Mucosa of stomach (tissue), 1 donor: ENCODE data around the gene CHST7.

Experiments used
- H3K27me3 ChIP-seq: one replicate; pipeline ENCODE4 v1.7.0; 2013; ENCODE audit warnings: mild to moderate bottlenecking, low read length; ENCODE audit not compliant: control insufficient read depth, insufficient read depth
- H3K36me3 ChIP-seq: one replicate; pipeline ENCODE4 v1.7.0; 2013; ENCODE audit warnings: low read length; ENCODE audit not compliant: control insufficient read depth, insufficient read depth
- H3K4me1 ChIP-seq: one replicate; pipeline ENCODE4 v1.7.0; 2013; ENCODE audit warnings: mild to moderate bottlenecking, low read length; ENCODE audit not compliant: control insufficient read depth, insufficient read depth
- H3K4me3 ChIP-seq: one replicate; pipeline ENCODE4 v1.7.0; 2013; ENCODE audit warnings: low read length
- H3K9ac ChIP-seq: one replicate; pipeline ENCODE4 v1.7.0; 2013; ENCODE audit warnings: mild to moderate bottlenecking, low read length, moderate library complexity
- H3K9me3 ChIP-seq: one replicate; pipeline ENCODE4 v1.7.0; 2013; ENCODE audit warnings: mild to moderate bottlenecking, low read length, moderate library complexity; ENCODE audit not compliant: control insufficient read depth
- donor health status: Pancreatic carcinoma.

Gene CHST7

DNA sequence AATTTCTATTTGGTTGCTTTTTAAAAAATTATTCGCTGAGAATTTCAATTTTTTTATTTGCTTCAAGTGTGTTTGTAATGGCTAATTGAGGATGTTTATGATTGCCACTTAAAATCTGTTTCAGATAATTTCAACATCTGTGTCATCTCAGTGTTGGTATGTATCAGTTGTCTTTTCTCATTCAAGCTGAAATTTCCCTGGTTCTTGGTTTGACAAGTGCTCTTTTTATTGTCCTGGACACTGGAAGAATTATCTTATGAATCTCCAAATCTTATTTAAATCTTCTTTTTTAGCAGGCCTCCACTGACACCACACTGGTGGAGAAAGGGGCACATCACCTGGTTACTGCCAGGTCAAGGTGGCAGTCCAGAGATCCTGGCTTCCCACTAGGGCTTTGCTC lies 21.5 kb downstream of the CHST7 start:
- H3K27me3 ChIP-seq: no peaks in the 10 kb centered on the region
- no peak overlapping the region for H3K4me3 ChIP-seq
- no peaks in the 10 kb centered on the region for H3K4me1 ChIP-seq
- H3K36me3 ChIP-seq: no peaks in the 10 kb centered on the region
- H3K9me3 ChIP-seq: no peaks in the 10 kb centered on the region
- no peak overlapping the region for H3K9ac ChIP-seq

DNA sequence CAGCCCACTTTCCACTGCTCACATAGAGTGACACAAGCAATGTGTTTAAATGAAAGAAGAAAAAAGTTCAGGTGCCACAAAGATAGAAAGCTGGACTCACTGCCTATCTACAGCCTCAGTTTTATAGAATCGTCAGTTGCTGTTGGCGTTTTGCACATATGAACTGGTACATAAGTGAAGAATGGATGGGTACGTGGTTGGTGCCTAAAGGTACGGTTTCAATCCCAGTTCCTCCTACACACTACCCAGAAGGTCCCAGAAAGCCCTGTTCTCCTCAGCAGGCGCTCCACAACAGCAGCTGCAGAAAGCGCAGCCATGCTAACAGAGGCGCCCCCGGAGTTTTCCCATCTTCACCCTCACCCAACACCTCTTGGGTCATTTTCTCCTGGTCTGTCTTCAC lies 23.6 kb downstream of the CHST7 start:
- no peak overlapping the region for H3K9ac ChIP-seq

DNA sequence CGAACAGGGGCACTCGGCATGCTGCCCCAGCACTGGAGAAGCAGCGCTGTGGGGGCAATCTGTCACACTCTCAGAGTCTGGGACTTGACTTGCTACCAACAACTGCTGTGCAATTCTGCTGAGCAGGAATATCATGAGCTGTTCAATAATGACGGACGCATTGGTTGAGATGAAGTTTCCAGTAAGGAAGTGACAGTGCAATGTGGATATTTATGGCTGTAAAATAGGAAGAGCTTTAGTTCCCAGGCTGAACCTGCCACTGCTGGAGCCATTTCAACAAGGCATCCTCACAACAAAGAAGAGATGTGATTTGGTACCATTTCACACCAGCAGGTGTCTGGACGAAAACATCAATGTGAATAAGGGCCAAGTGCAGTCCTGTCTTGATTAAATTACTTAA lies 24.2 kb downstream of the CHST7 start:
- Histone ChIP-seq H3K9ac (no peak overlapping the region), H3K27me3 (no peaks in the 10 kb centered on the region), H3K36me3 (no peaks in the 10 kb centered on the region), H3K4me3 (no peak overlapping the region), H3K9me3 (no peaks in the 10 kb centered on the region), H3K4me1 (no peaks in the 10 kb centered on the region)

More for the DNA sequence above, 23.6 kb downstream of the CHST7 start:
- Histone ChIP-seq H3K36me3 (no peaks in the 10 kb centered on the region), H3K27me3 (no peaks in the 10 kb centered on the region), H3K4me1 (no peaks in the 10 kb centered on the region), H3K4me3 (no peak overlapping the region), H3K9me3 (no peaks in the 10 kb centered on the region)

DNA sequence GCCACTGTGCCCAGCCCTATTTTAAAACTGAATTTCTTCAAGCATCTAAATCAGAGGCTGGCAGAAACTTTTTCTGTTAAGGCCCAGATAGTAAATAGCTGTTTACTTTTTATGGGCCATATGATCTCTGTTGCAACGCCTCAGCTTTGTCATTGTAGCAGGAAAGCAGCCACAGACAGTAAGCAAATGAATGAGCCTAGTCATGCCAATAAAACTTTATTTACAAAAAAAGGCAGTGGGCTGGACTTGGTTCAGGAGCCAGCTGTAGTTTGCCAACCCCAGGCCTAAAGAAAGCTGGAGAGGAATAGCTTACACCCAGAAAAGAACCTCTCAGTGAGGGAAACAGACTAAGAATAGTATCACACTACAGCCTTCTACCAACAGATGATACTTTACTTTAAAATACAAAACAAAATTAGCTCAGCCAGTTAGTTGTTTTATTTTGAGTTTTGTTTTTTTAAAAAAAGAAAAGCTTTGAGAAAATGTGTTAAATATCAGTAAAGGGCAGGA lies 25.5 kb downstream of the CHST7 start:
- no peaks in the 10 kb centered on the region for H3K36me3 ChIP-seq
- no peak overlapping the region for H3K9ac ChIP-seq
- H3K4me3 ChIP-seq: no peak overlapping the region
- H3K4me1 ChIP-seq: no peaks in the 10 kb centered on the region
- H3K27me3 ChIP-seq: no peaks in the 10 kb centered on the region
- H3K9me3 ChIP-seq: no peaks in the 10 kb centered on the region

DNA sequence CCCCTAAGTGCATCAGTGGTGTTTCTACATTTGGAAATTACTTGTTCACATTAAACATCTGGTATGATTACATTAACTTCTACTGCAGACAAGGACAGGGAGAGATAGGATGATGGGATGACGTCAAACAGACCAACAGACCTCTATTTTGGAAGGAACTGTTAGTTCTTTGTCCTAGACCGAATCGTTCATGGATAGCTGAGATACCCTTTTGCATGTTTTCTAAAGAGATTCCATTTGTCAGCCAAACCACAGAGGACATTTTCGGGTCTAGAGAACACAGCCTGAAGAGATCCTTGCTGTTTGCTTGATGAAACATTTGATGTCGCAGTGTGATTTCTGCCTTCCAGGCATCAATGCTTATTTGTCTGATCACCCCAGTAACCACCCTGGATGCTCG lies 27.7 kb downstream of the CHST7 start:
- Histone ChIP-seq H3K9ac (no peak overlapping the region), H3K4me1 (no peaks in the 10 kb centered on the region), H3K27me3 (no peaks in the 10 kb centered on the region), H3K36me3 (no peaks in the 10 kb centered on the region), H3K9me3 (no peaks in the 10 kb centered on the region), H3K4me3 (no peak overlapping the region)

DNA sequence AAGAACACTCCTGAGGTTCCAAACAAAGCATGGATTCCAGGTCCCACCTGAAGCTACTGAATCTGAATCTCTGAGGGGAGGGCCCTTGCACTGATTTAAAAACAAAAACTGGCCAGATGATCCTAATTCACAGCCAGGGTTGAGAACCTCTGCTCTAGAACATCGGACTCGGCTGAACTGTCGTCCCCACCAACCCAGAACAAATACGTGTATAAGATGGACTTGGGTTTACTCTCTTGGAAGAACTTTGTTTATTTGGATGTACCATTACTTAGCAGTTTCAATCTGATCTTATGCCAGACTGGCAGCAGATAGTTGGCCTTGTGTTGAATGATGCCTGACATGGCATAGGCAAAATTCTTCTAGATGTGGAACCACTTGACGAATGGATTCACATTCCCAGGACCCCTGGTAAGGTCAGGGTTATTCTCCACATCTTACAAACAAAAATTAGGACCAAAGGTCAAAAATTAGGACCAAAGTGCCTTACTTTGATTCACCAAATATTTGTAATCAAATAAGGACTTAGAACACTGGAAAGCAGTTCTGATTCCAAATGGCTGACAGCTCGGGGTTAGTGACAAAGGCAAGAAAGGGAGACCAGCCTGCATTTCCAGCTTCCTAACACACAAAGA lies 29.0 kb downstream of the CHST7 start:
- H3K9me3 ChIP-seq: no peaks in the 10 kb centered on the region
- H3K36me3 ChIP-seq: no peaks in the 10 kb centered on the region
- H3K9ac ChIP-seq: no peak overlapping the region
- no peaks in the 10 kb centered on the region for H3K27me3 ChIP-seq
- no peaks in the 10 kb centered on the region for H3K4me1 ChIP-seq
- H3K4me3 ChIP-seq: no peak overlapping the region

DNA sequence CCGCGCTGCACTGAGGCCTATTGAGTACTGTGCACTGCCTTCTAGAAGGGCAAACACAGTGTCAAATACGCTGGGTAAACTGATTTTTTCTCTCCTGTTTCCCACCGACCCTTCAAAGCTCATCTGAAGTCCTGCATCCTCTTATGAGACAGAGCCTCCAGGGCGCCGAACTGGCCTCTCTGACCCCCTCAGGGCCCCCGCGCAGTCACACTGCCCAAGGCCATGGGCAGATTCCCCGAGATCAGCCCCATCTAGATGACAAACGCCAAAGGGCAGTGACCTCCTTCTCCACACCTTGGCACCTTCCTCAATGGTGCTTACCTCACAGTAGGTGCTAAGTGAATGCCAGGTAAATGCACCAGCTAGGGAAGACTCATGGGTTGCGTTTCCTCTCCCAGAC lies 34.4 kb downstream of the CHST7 start:
- Histone ChIP-seq H3K9ac (no peak overlapping the region), H3K4me1 (no peaks in the 10 kb centered on the region), H3K4me3 (no peak overlapping the region), H3K9me3 (no peaks in the 10 kb centered on the region), H3K36me3 (no peaks in the 10 kb centered on the region), H3K27me3 (no peaks in the 10 kb centered on the region)

DNA sequence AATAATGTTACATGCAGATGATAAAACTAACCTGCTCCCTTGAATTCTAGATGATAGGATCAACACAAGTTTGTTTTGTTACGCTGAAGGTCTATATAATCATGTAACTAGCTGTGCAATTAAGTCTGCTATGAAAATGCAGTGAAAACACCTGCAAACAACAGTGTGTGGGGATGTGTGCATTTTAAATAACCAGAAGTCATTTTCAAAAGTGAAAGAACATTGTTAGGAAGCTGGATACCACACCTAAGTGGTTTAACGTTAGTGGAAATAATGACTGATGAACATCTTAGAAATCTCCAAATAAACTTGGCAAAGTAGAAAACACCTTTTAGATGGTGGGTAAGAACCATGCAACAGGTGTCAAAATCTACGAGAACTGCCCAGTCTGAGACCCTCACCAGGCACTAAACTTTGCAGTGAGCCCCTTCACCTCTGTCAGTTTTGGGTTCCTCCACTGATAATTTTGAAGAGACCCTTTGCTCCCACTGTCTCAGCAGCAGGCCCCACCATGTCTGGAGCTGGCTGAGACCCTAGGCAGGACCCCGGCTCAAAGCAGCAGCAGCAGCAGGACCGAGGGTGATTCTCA lies 36.6 kb downstream of the CHST7 start:
- Histone ChIP-seq H3K4me1 (no peaks in the 10 kb centered on the region), H3K9ac (no peak overlapping the region), H3K36me3 (no peaks in the 10 kb centered on the region), H3K4me3 (no peak overlapping the region), H3K27me3 (no peaks in the 10 kb centered on the region), H3K9me3 (no peaks in the 10 kb centered on the region)

DNA sequence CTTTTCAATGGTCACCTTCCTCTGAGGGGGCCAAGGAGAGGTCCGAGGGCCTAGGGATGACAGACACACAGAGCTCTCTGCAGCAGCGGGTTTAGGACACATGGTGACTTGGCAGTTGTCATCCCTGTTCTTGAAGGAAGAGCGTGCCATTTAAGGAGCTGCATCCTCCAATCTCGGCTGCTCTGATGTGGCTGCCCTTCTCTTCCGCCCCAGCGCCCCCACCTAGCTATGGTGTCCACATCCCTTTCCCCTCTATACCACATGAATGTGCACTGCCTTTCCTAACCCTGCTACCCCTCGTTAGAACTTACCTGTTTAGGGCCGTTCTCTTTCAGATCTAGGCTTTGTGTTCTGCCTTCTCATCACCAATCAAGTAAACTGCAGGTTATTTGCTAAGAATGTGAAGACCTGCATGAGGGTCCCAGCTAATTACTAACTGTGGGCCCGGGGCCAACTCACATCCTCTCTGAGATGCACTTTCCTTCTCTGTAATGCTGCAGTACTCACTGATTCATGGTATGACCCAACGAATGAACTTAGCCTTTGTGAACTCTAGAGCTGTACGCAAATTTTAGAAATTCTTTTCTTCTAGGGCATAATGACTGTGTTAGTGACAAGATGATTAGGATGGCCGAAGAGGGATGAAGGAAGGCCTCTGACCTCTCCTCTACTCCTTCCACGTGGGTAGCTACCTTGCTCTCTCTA lies 38.2 kb downstream of the CHST7 start:
- Histone ChIP-seq H3K9me3 (no peaks in the 10 kb centered on the region), H3K4me3 (no peak overlapping the region), H3K9ac (no peak overlapping the region), H3K27me3 (no peaks in the 10 kb centered on the region), H3K36me3 (no peaks in the 10 kb centered on the region), H3K4me1 (no peaks in the 10 kb centered on the region)

DNA sequence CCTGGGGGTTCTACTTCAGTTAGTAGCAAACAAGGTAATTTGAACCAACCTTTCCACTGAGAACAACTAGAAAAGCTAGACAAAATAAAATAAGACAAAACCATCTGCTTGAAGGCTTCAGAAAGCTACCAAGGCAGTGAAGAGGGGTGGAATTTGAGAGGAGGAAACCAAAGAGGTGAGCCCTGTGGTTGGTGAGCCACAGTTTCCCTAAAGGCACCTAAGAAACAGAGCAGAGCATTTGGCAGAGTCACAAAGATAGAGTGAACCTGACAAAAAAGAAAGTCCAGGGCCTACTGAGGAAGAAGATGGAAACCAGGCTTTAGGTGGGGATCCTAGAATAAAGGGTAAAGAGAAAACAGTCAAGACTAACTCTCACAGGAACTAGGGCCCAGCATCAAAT lies 44.3 kb downstream of the CHST7 start:
- Histone ChIP-seq H3K36me3 (no peaks in the 10 kb centered on the region), H3K4me1 (no peaks in the 10 kb centered on the region), H3K4me3 (no peak overlapping the region), H3K9ac (no peak overlapping the region), H3K27me3 (no peaks in the 10 kb centered on the region), H3K9me3 (no peaks in the 10 kb centered on the region)

DNA sequence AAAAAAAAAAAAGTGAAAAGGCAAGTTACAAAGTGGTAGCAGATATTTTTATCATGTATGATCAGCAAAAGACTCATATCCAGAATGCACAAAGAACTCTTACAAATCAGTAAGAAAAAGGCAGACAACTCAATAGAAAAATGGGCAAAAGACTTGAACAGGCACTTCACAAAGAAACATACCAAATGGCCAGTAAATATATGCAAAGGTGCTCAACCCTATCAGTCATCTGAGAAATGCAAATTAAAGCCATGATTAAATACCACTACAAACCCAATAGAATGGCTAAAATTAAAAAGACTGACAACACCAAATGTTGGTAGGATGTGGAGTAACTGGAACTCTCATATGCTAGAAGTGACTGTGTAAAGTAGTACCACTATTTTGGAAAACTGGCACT lies 45.4 kb downstream of the CHST7 start:
- Histone ChIP-seq H3K9ac (no peak overlapping the region), H3K27me3 (no peaks in the 10 kb centered on the region), H3K4me3 (no peak overlapping the region), H3K36me3 (no peaks in the 10 kb centered on the region), H3K4me1 (no peaks in the 10 kb centered on the region), H3K9me3 (no peaks in the 10 kb centered on the region)

DNA sequence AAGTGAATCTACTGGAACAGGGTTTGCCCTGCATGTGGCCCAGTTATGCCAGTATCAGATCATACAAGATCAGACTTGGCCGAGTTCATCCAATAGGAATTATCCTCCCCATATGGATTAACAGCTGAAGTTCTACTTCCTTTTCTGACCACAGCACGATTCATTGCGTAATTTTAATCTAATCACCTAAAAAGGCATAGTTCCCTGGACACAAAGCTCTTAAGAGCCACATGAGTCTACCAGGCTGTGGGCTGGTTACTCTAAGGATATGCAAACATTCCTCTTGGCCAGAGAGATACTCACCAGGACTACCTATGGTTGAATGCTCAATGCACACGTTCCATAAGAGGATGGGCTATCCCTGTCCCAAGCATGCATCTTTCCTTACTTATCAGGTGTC lies 46.9 kb downstream of the CHST7 start:
- H3K4me1 ChIP-seq: no peaks in the 10 kb centered on the region
- H3K9ac ChIP-seq: no peak overlapping the region
- no peaks in the 10 kb centered on the region for H3K27me3 ChIP-seq
- H3K4me3 ChIP-seq: no peak overlapping the region
- no peaks in the 10 kb centered on the region for H3K9me3 ChIP-seq
- H3K36me3 ChIP-seq: no peaks in the 10 kb centered on the region
